NK-92 (cell line): ENCODE results near the gene DCANP1.

ENCODE experiments used
- DNase-seq: peaks from one replicate; lab custom pipeline; 2025; ENCODE audit not compliant: unreplicated experiment; lab: John Stamatoyannopoulos, UW

The DCANP1 gene

GRCh38 chr5:135442431-135443160 is 4.6 kb downstream of the DCANP1 start:
- no peak for DNase-seq

GRCh38 chr5:135441919-135442318 is 5.2 kb downstream of the DCANP1 start:
- no peak for DNase-seq

GRCh38 chr5:135441350-135441831 is 5.8 kb downstream of the DCANP1 start:
- DNase-seq, result no peak

- no peak for DNase-seq
Measured at GRCh38 chr5:135440916-135441315, 6.2 kb downstream of the DCANP1 start.

GRCh38 chr5:135439231-135440205 is 7.6 kb downstream of the DCANP1 start:
- no peak for DNase-seq

- no peak for DNase-seq
Measured at GRCh38 chr5:135438636-135439221, 8.4 kb downstream of the DCANP1 start.

- no peak for DNase-seq
Measured at GRCh38 chr5:135437796-135438560, 9.2 kb downstream of the DCANP1 start.

GRCh38 chr5:135437422-135437795 is 9.7 kb downstream of the DCANP1 start:
- no peak for DNase-seq

- DNase-seq, result no peak
Measured at GRCh38 chr5:135436951-135437418, 10.2 kb downstream of the DCANP1 start.

GRCh38 chr5:135435467-135436330 is 11.4 kb downstream of the DCANP1 start:
- DNase-seq, result no peak

- DNase-seq, result no peak
Measured at GRCh38 chr5:135434591-135435466, 12.3 kb downstream of the DCANP1 start.

- no peak for DNase-seq
Measured at GRCh38 chr5:135433681-135434426, 13.3 kb downstream of the DCANP1 start.

- DNase-seq, result no peak
Measured at GRCh38 chr5:135432113-135432512, 15.0 kb downstream of the DCANP1 start.

- DNase-seq, result no peak
Measured at GRCh38 chr5:135430135-135430437, 17.1 kb downstream of the DCANP1 start.

- no peak for DNase-seq
Measured at GRCh38 chr5:135429301-135430134, 17.6 kb downstream of the DCANP1 start.

- no peak for DNase-seq
Measured at GRCh38 chr5:135428586-135428985, 18.6 kb downstream of the DCANP1 start.
